ENCODE data around the gene TLN1. TPM values are rescaled to one million over a fixed set of nuclear protein-coding genes. Genes with fewer than 3 reads are reported as not detected.

The TLN1 gene
- total RNA-seq, 1 donor from 2014 or later: 684 TPM

- H3K27ac Mint-ChIP-seq (ENCODE audit: unreplicated experiment): peak overlapping the region; percentile 63
Observed at GRCh38 chr9:35662437-35662836, 69.6 kb downstream of the TLN1 start.

GRCh38 chr9:35661756-35662350 is 70.1 kb downstream of the TLN1 start:
- H3K4me1 Mint-ChIP-seq (ENCODE audit: low read depth): peaks cover 80% of the 10 kb centered on the region
- H3K36me3 Mint-ChIP-seq (ENCODE audit: low read depth): peaks cover 10% of the 10 kb centered on the region
- H3K27me3 Mint-ChIP-seq (ENCODE audit: low read depth): no peaks in the 10 kb centered on the region
- H3K27ac Mint-ChIP-seq (ENCODE audit: unreplicated experiment): peak overlapping the region; percentile 63
- no peak for TF ChIP-seq CTCF (IDR thresholded peaks at IDR 0.05)
- H3K9me3 Mint-ChIP-seq (ENCODE audit: low read depth): no peaks in the 10 kb centered on the region
- H3K4me3 Mint-ChIP-seq (ENCODE audit: unreplicated experiment): no peak overlapping the region
- DNase-seq (ENCODE audit: low spot score): no peak

More at GRCh38 chr9:35662437-35662836, 69.6 kb downstream of the TLN1 start:
- no peaks in the 10 kb centered on the region for H3K9me3 Mint-ChIP-seq (ENCODE audit: low read depth)
- no peaks in the 10 kb centered on the region for H3K27me3 Mint-ChIP-seq (ENCODE audit: low read depth)
- DNase-seq (ENCODE audit: low spot score): no peak
- TF ChIP-seq CTCF (IDR thresholded peaks at IDR 0.05): no peak
- H3K4me1 Mint-ChIP-seq (ENCODE audit: low read depth): peaks cover 74% of the 10 kb centered on the region
- H3K36me3 Mint-ChIP-seq (ENCODE audit: low read depth): peaks cover 10% of the 10 kb centered on the region
- no peak overlapping the region for H3K4me3 Mint-ChIP-seq (ENCODE audit: unreplicated experiment)

- DNase-seq (ENCODE audit: low spot score): no peak
- Mint-ChIP-seq H3K27ac (ENCODE audit: unreplicated experiment) (peak overlapping the region; percentile 90), H3K4me1 (ENCODE audit: low read depth) (peaks cover 79% of the 10 kb centered on the region), H3K4me3 (ENCODE audit: unreplicated experiment) (peak overlapping the region; percentile 24), H3K36me3 (ENCODE audit: low read depth) (peaks cover 10% of the 10 kb centered on the region), H3K27me3 (ENCODE audit: low read depth) (no peaks in the 10 kb centered on the region), H3K9me3 (ENCODE audit: low read depth) (no peaks in the 10 kb centered on the region)
- peak; percentile 84 for TF ChIP-seq CTCF (IDR thresholded peaks at IDR 0.05)
Observed at GRCh38 chr9:35660966-35661415, 71.0 kb downstream of the TLN1 start.

DNA sequence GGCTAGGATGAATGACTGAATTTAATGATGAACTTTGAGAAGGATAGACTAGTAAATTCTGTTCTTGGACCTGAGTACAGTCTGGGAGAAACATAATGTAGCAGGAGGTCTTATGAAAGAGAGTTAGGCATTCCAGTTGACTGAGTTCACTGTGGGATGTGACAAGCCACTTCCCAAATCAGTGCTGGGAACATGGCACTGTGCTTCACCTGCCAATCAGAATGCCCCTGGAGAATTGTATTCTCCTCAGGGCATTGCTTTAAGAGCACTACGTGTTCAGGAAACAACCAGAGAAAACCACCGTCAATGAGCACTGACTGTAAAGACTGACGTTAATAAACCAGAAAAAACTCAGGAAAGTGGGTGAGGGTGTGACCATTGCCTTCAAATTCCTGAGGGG is 72.7 kb downstream of the TLN1 start:
- Mint-ChIP-seq H3K27me3 (ENCODE audit: low read depth) (no peaks in the 10 kb centered on the region), H3K36me3 (ENCODE audit: low read depth) (peaks cover 10% of the 10 kb centered on the region), H3K27ac (ENCODE audit: unreplicated experiment) (peak overlapping the region; percentile 90), H3K4me1 (ENCODE audit: low read depth) (peaks cover 68% of the 10 kb centered on the region), H3K9me3 (ENCODE audit: low read depth) (no peaks in the 10 kb centered on the region), H3K4me3 (ENCODE audit: unreplicated experiment) (peak overlapping the region; percentile 78)
- no peak for DNase-seq (ENCODE audit: low spot score)
- no peak for TF ChIP-seq CTCF (IDR thresholded peaks at IDR 0.05)

- Mint-ChIP-seq H3K4me3 (ENCODE audit: unreplicated experiment) (peak overlapping the region; percentile 78), H3K27me3 (ENCODE audit: low read depth) (no peaks in the 10 kb centered on the region), H3K4me1 (ENCODE audit: low read depth) (peaks cover 63% of the 10 kb centered on the region), H3K27ac (ENCODE audit: unreplicated experiment) (peak overlapping the region; percentile 90), H3K9me3 (ENCODE audit: low read depth) (no peaks in the 10 kb centered on the region), H3K36me3 (ENCODE audit: low read depth) (peaks cover 10% of the 10 kb centered on the region)
- TF ChIP-seq CTCF (IDR thresholded peaks at IDR 0.05): no peak
- no peak for DNase-seq (ENCODE audit: low spot score)
Observed at GRCh38 chr9:35658968-35659220, 73.1 kb downstream of the TLN1 start.
